SU-DHL-6 (cell line): ENCODE results near the gene SH3BGR.

ENCODE experiments used
- CTCF ChIP-seq: fragments of 200-600 bp; sonication (generic); IDR thresholded peaks from one replicate; pipeline ENCODE4 v1.5.1; 2017; ENCODE audit warnings: antibody characterized with exemption, mild to moderate bottlenecking, low read length, moderate library complexity; ENCODE audit not compliant: insufficient read depth, poor library complexity, severe bottlenecking
- EZH2phosphoT487 ChIP-seq: fragments of 200-600 bp; sonication (generic), shearing (Covaris generic); conservative IDR thresholded peaks from 2 replicates; pipeline ENCODE4 v1.6.1; 2018; ENCODE audit warnings: mild to moderate bottlenecking, antibody characterized with exemption, low read length, moderate library complexity, mixed read lengths

GRCh38 chr21:39422527-39423241 is 29.1 kb upstream of the SH3BGR start:
- TF ChIP-seq CTCF: no peak
- TF ChIP-seq EZH2phosphoT487: no peak
